ENCODE measurements around the gene SLC39A10.

DNA sequence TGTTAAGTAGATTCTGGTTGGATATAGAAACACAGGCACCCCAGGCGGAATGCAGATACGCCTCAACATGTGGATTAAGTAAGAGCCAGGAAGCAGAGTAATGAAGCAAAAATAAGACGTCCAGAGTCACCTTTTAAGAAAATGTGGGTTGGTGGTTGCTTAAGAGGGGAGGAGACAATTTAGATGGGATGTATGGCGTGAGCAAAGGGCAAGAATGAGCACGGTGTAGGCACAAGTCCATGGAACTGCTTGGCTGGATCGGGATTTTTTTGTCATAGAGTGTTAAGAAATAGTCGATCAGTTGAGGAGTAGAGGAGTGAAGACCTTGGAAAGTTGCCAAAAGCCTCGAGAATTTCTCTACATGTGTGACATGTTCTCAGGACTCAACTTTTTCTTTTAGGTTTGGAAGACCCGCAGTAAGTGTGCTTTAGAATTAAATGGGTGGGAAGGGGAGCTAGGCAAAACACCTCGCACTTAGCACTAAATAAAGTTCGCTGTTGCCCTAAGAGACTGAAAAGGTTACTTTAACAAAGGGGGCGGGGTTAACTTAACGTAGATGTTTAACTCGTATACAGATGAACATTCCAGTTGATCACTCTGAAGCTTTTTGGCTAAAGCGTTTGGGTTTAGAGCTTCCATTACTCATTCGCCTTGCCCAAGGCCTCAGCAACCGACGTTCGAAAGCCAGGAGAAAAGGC, 716 bp upstream of the SLC39A10 start:
- TF ChIP-seq TAF1 (IDR thresholded peaks at IDR 0.05; ENCODE audit: low read depth, low read length) (no peak), SPI1 (IDR thresholded peaks at IDR 0.05; ENCODE audit: low read depth, low read length) (no peak), POLR2AphosphoS5 (IDR thresholded peaks at IDR 0.05; ENCODE audit: low read depth, low read length) (no peak), POLR2A (IDR thresholded peaks at IDR 0.05; ENCODE audit: low read depth, low read length) (no peak)
